Stimulated activated CD4-positive, alpha-beta T cell treated with anti-CD3 and anti-CD28 coated beads, TNF-alpha, amount 100 ng/mL, for 48 hours (primary cell): Measurements from ENCODE around the gene GYS1.

Source experiments
- DNase-seq, 3 donors: peaks; one replicate each; pipeline ENCODE4 v3.0.0-alpha.2; 2020; ENCODE audit warnings: low read depth in 3 of 3

Gene GYS1

DNA sequence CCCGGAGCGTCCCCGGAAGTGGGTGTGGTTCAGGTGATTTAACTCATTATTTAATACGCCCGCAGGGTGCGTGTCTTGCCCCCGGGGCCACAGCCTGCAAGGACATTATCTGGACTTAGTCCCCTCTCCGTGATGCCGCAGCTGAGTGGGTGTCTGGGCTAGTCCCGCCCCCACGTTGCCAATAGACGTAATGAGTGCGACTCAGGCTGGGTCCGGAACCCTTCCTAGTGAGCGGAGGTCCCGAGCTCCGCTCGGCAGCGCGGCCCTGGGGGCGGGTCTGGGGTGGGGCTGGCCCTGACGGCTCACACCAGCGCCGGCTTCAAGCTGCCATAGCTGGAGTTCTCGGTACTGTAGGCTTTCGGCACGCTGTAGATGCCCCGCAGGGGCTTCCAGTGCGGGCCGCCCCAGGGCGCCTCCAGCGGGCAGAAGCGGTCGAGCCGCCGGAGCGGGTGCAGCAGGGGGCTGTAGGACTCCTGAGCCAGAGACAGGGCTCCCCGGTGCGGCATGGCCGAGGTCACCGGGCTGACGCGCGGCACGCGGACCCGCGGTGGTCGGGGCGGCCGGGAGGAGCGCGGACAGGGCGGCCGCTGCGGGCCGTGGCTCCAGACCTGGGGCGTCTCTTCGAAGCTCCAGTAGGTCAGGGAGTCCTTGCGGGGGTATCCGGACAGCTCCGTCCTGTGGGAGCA, 24.7 kb upstream of the GYS1 start:
- DNase-seq: peak; percentile 30 to 50 (median 38)

DNA sequence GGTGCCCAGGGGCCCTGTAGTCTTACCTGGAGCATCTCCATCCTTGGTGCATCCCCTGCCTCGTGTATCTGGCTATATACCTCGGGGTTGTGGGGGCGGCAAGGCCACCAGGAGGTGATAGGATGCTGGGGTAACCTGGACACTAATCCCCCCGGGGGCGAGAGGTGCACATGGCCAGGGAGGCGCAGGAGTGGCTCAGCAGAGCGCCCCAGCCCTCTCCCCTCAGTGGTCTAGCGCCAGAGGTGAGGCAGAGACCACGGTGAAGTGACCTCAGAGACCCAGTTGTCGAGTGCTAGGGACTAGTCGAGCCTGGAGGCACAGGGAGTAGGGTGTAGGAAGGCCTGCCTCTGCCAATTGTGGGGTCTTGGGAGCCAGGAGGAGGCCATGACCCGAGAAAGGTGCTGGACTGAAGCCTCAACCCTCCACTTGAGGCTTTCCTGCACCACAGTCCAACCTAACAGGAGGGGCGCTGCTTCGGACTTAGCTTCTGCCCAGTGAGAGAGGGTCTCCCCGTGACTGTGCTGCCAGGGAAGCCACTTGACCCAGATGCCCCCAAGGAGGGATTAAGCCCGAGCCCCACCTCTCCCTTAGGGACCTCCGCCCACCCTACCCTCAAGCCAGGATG, 24.0 kb upstream of the GYS1 start, which contains the start of gene LHB:
TSS of gene LHB (minus strand) at position 51 of the 625 bp plus-strand sequence. CDS start at position 41, 10 bp downstream.
- no peak for DNase-seq

- no peak for DNase-seq
Measured at GRCh38 chr19:49016067-49016839, 23.1 kb upstream of the GYS1 start.

DNA sequence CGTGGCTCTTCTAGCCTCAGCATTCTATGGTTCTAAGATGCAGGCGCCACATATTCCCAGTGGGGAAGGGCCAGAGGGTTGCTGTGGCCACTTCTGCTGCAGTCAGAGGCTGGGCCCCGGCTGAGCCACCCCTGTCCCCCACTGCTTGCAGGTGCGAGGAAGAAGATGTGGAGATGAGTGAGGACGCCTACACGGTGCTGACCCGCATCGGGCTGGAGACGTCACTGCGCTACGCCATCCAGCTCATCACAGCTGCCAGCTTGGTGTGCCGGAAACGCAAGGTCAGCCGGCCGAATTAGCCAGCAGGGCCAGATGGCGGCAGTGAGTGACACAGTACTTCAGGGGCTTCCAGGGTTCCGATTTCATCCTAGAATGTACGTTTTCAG, 21.8 kb upstream of the GYS1 start:
- DNase-seq: no peak

DNA sequence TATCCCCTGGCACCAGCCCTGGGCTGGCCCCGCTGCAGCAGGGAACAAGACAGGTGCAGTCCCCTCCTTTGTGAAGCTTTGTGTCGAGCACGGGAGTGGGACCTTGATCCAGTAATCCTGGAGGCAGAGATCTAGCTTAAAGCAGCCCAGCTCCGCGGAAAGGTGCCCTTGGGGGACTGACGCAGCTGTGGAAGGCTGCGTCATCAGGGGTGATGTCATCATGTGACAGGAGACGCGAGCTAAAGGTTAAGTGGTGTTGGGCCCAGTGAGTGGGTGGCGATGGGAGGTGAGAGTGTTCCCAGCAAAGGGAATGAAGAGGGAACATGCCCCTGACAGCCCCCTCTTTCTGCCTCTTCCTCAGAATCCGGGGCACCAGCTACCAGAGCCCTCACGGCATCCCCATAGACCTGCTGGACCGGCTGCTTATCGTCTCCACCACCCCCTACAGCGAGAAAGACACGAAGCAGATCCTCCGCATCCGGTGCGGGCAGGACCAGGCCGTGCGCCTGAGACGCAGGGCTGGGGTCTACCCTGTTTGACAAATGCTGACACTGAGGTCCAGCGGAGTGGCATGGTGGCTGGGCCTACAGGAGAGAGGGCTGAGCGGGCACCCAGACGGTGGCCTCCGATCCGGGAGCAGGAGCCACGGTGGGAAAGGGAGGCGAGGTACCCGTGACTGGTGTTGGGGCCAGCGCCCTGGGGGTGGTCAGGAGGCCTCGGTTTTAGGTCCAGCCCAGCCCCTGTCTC, 21.2 kb upstream of the GYS1 start:
- no peak for DNase-seq

DNA sequence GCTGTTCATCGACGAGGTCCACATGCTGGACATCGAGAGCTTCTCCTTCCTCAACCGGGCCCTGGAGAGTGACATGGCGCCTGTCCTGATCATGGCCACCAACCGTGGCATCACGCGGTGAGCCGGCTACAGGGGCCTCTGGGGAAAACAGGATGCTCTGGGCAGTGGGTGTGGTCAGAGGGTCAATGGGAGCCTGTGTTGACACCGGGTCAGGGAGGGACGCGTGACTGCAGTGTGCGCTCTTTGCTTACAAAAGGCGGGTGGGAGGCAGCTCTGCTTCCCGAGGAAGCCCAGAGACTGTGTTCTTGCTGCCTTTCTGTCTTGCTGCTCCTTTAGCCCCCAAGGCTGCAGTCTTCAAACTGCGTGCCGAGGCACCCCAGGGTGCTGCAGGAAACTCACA, 18.1 kb upstream of the GYS1 start:
- DNase-seq: no peak

GRCh38 chr19:49010453-49010852, 17.3 kb upstream of the GYS1 start:
- no peak for DNase-seq

- DNase-seq: no peak
Measured at GRCh38 chr19:49009828-49010227, 16.7 kb upstream of the GYS1 start.

DNA sequence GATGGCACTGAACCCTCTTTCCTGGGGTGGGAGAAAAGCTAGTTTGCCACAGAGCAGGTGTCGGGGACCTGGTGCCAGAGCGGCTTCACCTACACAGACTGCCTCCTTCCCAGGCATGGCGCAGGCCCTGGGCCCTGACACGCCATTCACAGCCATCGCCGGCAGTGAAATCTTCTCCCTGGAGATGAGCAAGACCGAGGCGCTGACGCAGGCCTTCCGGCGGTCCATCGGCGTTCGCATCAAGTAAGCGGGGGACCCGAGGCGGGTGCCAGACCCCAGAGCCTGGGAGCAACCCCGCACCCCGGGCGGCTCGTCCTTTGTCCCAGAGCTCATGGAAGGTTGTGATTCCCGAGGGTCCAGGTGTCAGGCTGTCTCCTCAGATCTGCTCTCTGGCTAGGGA, 13.8 kb upstream of the GYS1 start:
- DNase-seq: no peak

DNA sequence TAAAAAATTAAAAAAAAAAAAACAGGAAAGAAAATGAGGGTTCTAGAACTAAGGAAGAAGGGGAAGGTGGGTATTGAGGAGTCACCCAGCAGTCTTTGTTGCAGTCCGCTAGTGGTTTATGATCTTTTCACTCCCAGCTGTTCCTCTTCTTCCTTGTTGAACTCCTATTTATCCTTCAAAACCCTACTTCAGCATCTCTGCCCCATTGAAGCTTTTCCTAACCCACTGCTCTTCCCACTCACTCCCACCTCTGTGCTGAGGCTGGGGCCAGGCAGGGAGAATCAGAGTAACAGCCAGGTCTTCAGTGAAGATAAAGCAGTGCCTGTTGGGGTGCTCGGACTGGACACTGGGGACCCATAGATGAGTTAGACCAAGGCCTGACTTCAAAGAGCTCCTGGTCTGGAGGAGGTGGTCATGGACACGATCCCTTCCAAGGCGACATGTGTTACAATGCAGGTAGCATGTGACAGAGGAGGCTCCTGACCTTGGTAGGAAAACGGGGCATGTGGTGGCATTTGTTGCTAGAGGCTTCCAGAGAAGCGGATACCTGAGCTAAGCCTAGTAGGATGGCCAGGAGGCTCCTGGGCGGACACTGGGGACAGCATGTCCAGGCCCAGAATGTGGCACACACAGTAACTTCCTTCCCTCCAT, 12.0 kb upstream of the GYS1 start:
- no peak for DNase-seq

- no peak for DNase-seq
Measured at GRCh38 chr19:49004133-49004532, 11.0 kb upstream of the GYS1 start.

GRCh38 chr19:48999481-49000325, 6.6 kb upstream of the GYS1 start:
- DNase-seq: peak; percentile 38 to 72 (median 47)

DNA sequence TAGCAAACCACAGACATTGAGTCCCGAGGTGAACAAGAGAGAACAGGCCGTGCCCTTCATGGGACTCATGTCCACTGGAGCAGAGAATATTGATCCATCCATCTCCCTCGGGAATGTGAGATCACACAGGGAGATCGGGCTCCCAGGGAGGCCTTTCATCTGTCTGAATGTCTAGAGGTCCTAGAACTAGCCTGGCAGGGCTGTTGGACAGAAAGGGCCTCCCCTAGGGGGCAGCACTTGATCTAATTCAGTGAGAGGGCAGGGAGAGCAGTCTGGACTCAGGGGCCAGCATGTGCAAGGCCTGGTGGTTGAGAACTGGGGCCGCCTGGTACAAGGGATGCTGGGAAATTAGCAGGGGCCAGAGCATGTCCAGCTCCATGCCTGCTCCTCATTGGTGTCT, 4.9 kb upstream of the GYS1 start:
- peak in 1 of 3 donors; percentile 59 for DNase-seq

- DNase-seq: no peak
Measured at GRCh38 chr19:48994035-48994386, 902 bp upstream of the GYS1 start.

GRCh38 chr19:48992581-48993174, 431 bp downstream of the GYS1 start:
- DNase-seq: no peak

- no peak for DNase-seq
Measured at GRCh38 chr19:48991873-48992580, 1.1 kb downstream of the GYS1 start.

DNA sequence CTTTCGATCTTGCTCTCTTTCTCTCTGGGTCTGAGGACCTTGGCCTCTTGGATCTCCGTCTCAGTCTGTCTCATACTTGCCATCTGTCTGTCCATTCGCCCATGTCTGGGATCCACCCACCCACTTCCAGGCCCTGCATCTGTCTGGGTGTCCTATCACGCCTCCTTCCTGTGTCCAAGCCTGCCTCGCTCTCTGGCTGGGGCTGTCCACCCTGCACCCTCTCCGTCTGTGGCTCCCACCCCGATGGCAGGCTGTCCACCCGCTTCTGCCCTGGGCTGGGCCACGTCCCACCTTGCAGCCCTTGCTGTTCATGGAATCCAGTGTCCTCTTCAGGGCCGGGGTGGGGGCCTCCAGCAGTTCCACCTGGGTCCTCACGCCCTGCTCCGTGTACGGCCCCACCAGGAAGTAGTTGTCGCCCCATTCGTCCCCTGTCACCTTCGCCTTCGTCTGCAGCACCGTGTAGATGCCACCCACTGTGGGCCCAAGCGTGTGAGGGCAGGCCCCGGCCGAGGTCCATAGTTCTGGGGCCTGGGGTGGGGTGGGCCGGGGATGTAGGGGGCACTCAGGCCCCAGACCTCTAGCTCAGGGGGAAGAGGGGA, 2.0 kb downstream of the GYS1 start:
- no peak for DNase-seq

DNA sequence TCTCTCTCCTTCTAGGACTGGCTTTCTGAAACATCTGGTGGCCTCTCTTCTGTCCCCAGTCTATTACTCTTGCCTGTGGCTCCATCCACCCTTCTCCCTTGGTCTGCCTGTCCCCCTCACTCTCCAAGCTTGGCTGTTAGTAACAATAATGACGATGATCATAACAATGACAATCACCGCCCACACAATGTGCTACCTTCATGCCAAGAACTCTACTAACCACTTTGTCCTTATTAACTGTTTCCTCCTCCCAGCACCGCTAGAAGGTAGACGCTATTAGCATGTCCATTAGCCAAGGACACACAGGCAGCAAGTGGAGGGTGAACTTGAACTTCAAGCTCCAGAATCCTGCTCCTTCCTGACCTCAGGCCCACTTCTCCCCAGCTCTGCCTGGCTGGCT, 2.7 kb downstream of the GYS1 start:
- no peak for DNase-seq

- no peak for DNase-seq
Measured at GRCh38 chr19:48989701-48990291, 3.3 kb downstream of the GYS1 start.
